Measurements from ENCODE around the gene APOF. TPM values are rescaled to one million over a fixed set of nuclear protein-coding genes. Genes with fewer than 3 reads are reported as not detected.

APOF gene
- total and polyA plus RNA-seq, 2 of the 8 experiments (the other 6 are each of a cell fraction or from before 2014, with no cell fraction given) = not detected

DNA sequence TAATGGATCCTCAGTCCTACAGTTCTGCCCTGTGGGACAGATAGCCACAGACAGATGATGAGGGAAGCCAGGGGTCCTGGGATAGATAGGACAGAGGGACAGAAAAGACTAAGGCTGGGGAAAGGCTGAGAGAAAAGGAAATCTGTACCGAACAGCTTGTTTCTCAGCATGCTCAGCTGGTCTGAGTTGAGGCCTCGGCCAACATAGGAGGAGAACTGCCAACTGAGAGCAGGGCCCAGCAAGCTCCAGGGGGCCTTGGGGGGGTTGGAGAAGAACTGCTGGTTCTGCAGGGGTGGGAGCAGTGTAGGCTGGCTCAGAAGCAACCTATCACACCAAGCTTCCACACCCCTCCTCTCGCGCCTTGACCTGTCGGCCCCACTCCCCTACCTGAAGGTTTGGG is 13.9 kb downstream of the APOF start:
- FAIRE-seq (no peak), DNase-seq (ENCODE audit: low read depth in 1 of 2, low spot score in 2 of 2) (no peak)
- Histone ChIP-seq H3K4ac (replicated peaks; ENCODE audit: insufficient read length, low read depth, low read length) (no peak overlapping the region), H2BK15ac (ENCODE audit: low read length) (no peak overlapping the region), H3K4me2 (ENCODE audit: insufficient read depth in 1 of 2, low read depth in 2 of 2, low read length in 2 of 2) (no peak overlapping the region), H3K18ac (ENCODE audit: extremely low read depth, low read length) (no peak overlapping the region), H2BK20ac (ENCODE audit: low read length) (no peak overlapping the region), H2AFZ (ENCODE audit: low read length) (no peak overlapping the region), H2BK5ac (ENCODE audit: low read depth, low read length) (no peak overlapping the region), H4K91ac (replicated peaks; ENCODE audit: insufficient read length, low read length) (no peak overlapping the region), H3K23ac (ENCODE audit: insufficient read length) (no peak overlapping the region), H2BK12ac (ENCODE audit: low read depth, low read length) (no peak overlapping the region), H2BK120ac (replicated peaks; ENCODE audit: low read depth, low read length) (no peak overlapping the region), H2AK5ac (ENCODE audit: low read depth, low read length) (no peak overlapping the region), H3K14ac (ENCODE audit: insufficient read length) (no peak overlapping the region), H3K23me2 (ENCODE audit: low read depth, low read length) (no peaks in the 10 kb centered on the region), H3K36me3 (ENCODE audit: control insufficient read depth in 2 of 4, insufficient read depth in 4 of 4, low read length in 3 of 4) (peaks cover 14 to 54% (median 34%) of the 10 kb centered on the region in 4 experiments), H4K20me1 (replicated peaks in 1 of 2; ENCODE audit: control insufficient read depth in 1 of 2, insufficient read depth in 2 of 2, low read length in 2 of 2) (no peaks in the 10 kb centered on the region), H4K5ac (ENCODE audit: insufficient read length, low read depth, low read length) (no peak overlapping the region), H3K27me3 (replicated peaks in 1 of 4; ENCODE audit: control insufficient read depth in 3 of 4, extremely low read depth in 1 of 4, insufficient read depth in 3 of 4, low read length in 3 of 4) (no peaks in the 10 kb centered on the region), H4K8ac (ENCODE audit: extremely low read depth, insufficient read depth, low read length) (no peak overlapping the region), H3K9me3 (ENCODE audit: insufficient read depth in 2 of 2, low read depth in 1 of 2, low read length in 1 of 2) (no peaks in the 10 kb centered on the region; a peak in 1 of 4 replicates), H3K27ac (ENCODE audit: low read depth, low read length) (no peak overlapping the region), H3K56ac (replicated peaks; ENCODE audit: insufficient read length, low read depth, low read length) (no peak overlapping the region), H3K79me2 (ENCODE audit: control insufficient read depth in 1 of 2, insufficient read depth in 2 of 2, low read length in 2 of 2) (no peaks in the 10 kb centered on the region), H3K9ac (replicated peaks in 1 of 4; ENCODE audit: extremely low read depth in 1 of 4, low read depth in 3 of 4, low read length in 3 of 4) (no peak overlapping the region), H3K4me1 (replicated peaks in 1 of 4; ENCODE audit: control insufficient read depth in 3 of 4, insufficient read depth in 4 of 4, low read length in 3 of 4) (no peaks in the 10 kb centered on the region), H3K79me1 (ENCODE audit: low read depth, low read length) (no peaks in the 10 kb centered on the region; the same call in 1 of the 2 replicates), H3K4me3 (ENCODE audit: extremely low read depth in 1 of 4, insufficient read depth in 2 of 4, low read depth in 3 of 4, low read length in 4 of 4) (no peak overlapping the region)
- 94% methylated on average over 5 of the region's 5 CpGs; no CpG with 5 or more reads in 1 of the 2 experiments for WGBS, 2 experiments (ENCODE audit: extremely low coverage in 1 of 2, insufficient coverage in 1 of 2, insufficient read length in 1 of 2, insufficient replicate concordance in 2 of 2, low coverage in 1 of 2, low lambda C conversion rate in 2 of 2, missing lambda C conversion rate in 1 of 2)
- POLR2A ChIA-PET (ENCODE audit: partially characterized antibody) = interaction anchor here (1.0 to 4.3 kb wide), 3 partner anchors 10 to 33 kb away, joined by 3 to 20 read pairs (median 8); partner anchors contain the start of genes CNPY2 and IL23A
- CTCF ChIA-PET (ENCODE audit: partially characterized antibody) = interaction anchor here (1.0 to 3.5 kb wide), 3 partner anchors 11 to 245 kb away, joined by 3 to 19 read pairs (median 7); partner anchors contain the start of genes IL23A and STAT2
- TF ChIP-seq POLR2AphosphoS5 (IDR thresholded peaks at IDR 0.05; ENCODE audit: low read depth, low read length) = no peak
- no peak for TF ChIP-seq BCL11A (IDR thresholded peaks at IDR 0.05; ENCODE audit: low read depth in 2 of 2, low read length in 2 of 2)
- TF ChIP-seq KDM4A (IDR thresholded peaks at IDR 0.05; ENCODE audit: low read depth, low read length, severe bottlenecking) = no peak
- TF ChIP-seq JUN (IDR thresholded peaks at IDR 0.05; ENCODE audit: low read depth, low read length) = no peak
- no peak for TF ChIP-seq TEAD4 (IDR thresholded peaks at IDR 0.05; ENCODE audit: low read depth, low read length)
- TF ChIP-seq TBP (IDR thresholded peaks at IDR 0.05; ENCODE audit: low read depth, low read length) = no peak
- TF ChIP-seq SP1 (IDR thresholded peaks at IDR 0.05; ENCODE audit: low read depth, low read length) = no peak
- TF ChIP-seq CHD1 (IDR thresholded peaks at IDR 0.05; ENCODE audit: low read depth, low read length) = no peak
- TF ChIP-seq BACH1 (IDR thresholded peaks at IDR 0.05; ENCODE audit: low read length) = no peak
- no peak for TF ChIP-seq EP300 (IDR thresholded peaks at IDR 0.05; ENCODE audit: borderline replicate concordance in 1 of 2, low read depth in 2 of 2, low read length in 2 of 2)
- no peak for TF ChIP-seq CEBPB (IDR thresholded peaks at IDR 0.05; ENCODE audit: low read depth, low read length)
- TF ChIP-seq TAF1 (IDR thresholded peaks at IDR 0.05; ENCODE audit: low read depth, low read length) = no peak
- no peak for TF ChIP-seq GTF2F1 (IDR thresholded peaks at IDR 0.05; ENCODE audit: borderline replicate concordance, low read depth, low read length)
- TF ChIP-seq CBX5 (IDR thresholded peaks at IDR 0.05; ENCODE audit: low read depth, low read length) = no peak
- TF ChIP-seq TCF12 (IDR thresholded peaks at IDR 0.05; ENCODE audit: low read depth, low read length) = no peak
- TF ChIP-seq EGR1 (IDR thresholded peaks at IDR 0.05; ENCODE audit: borderline replicate concordance, low read depth, low read length) = no peak
